Myocyte (in vitro differentiated cells): Measurements from ENCODE around the gene WDR4. TPM values are rescaled to one million over a fixed set of nuclear protein-coding genes. Genes with fewer than 3 reads are reported as not detected.
"Not testable (repeated sequence)": the region's sequence is repeated elsewhere in the genome, so short reads cannot be mapped to it uniquely, and the experiment has no call there.

Experiments
- DNase-seq: peaks from one replicate; pipeline ENCODE4 v3.0.0-alpha.2; 2012; ENCODE audit warnings: low read depth
- polyA plus RNA-seq: library from polyadenylated mRNA; unstranded; fragments of >200 nt; gene quantifications from one replicate; pipeline ENCODE4 v1.2.1, GENCODE V29; 2012; ENCODE audit warnings: missing spikeins
- total RNA-seq: library from RNA; depleted of rRNA; stranded (reverse); fragments of >200 nt; gene quantifications from 2 replicates; pipeline ENCODE4 v1.2.3, GENCODE V29; 2014

Gene WDR4, protein sequence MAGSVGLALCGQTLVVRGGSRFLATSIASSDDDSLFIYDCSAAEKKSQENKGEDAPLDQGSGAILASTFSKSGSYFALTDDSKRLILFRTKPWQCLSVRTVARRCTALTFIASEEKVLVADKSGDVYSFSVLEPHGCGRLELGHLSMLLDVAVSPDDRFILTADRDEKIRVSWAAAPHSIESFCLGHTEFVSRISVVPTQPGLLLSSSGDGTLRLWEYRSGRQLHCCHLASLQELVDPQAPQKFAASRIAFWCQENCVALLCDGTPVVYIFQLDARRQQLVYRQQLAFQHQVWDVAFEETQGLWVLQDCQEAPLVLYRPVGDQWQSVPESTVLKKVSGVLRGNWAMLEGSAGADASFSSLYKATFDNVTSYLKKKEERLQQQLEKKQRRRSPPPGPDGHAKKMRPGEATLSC
- total RNA-seq = 7.5 and 8.7 TPM in 2 replicates
- 12.3 TPM for polyA plus RNA-seq

DNA sequence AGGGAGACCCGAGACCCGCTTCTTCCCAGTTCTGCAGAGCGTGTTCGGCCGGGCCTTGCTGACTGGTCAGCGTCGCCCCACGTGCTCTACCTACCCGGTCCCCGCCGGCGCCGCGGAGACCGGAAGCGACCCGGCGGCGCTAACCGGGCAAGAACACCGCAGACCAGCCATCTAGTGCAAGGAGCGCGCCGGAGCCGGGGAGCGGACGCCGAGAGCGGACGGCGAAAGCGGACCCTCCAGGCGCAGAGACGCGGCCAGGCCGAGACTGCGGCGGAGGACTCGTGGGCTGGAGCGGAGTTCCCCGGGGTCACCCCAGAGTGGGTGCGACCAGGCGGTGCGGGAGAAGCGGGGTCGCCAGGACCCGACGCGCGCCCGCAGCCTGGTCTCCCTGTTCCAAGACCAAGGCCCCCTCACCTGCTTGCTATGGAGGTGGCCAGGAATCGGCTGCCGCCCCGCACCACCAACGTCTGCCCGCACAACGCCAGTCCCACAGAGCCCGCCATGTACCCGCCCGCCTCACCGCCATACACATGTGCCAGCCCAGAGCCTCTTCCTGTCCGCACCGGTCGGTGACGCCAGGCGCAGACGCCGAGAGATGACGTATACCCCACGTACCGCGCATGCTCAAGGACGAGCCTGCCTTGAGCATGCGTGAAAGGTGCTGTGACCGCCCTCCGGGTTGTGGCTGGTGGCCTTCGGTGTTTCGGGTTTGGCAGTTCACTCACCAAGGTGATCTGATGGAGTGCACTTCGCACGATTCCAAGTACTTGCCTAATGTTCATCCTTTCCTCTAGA is at the start of gene WDR4:
Gene WDR4, minus strand, starts transcription at position 547 of the 795 bp plus-strand sequence. Its CDS starts 44 bp downstream, at position 503.
- DNase-seq = peak; percentile 97

DNA sequence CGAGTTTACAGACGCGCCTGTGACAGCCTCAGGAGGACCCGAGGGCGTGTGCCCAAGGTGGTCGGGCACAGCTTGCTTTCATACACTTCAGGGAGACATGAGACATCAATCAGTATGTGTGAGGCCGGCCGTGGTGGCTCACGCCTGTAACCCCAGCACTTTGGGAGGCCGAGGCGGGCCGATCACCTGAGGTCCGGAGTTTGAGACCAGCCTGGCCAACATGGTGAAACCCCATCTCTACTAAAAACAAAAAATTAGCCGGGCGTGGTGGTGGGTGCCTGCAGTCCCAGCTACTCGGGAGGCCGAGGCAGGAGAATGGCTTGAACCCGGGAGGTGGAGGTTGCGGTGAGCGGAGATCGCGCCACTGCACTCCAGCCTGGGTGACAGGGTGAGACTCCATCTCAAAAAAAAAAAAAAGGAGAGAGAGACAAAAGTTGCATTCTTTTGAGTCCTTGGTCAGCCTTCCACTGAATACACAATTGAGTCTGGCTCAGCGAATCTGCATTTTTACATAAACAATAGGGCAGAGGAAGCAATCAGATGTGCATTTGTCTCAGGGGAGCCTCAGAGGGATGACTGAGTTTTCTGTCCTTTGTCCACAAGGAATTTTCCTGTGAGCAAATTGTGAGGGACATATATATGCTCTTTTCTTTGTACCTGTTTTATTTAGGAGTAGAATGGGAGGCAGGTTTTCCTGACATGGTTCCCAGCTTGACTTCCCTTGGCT is 48.3 kb upstream of the WDR4 start:
- not testable (repeated sequence) for DNase-seq

DNA sequence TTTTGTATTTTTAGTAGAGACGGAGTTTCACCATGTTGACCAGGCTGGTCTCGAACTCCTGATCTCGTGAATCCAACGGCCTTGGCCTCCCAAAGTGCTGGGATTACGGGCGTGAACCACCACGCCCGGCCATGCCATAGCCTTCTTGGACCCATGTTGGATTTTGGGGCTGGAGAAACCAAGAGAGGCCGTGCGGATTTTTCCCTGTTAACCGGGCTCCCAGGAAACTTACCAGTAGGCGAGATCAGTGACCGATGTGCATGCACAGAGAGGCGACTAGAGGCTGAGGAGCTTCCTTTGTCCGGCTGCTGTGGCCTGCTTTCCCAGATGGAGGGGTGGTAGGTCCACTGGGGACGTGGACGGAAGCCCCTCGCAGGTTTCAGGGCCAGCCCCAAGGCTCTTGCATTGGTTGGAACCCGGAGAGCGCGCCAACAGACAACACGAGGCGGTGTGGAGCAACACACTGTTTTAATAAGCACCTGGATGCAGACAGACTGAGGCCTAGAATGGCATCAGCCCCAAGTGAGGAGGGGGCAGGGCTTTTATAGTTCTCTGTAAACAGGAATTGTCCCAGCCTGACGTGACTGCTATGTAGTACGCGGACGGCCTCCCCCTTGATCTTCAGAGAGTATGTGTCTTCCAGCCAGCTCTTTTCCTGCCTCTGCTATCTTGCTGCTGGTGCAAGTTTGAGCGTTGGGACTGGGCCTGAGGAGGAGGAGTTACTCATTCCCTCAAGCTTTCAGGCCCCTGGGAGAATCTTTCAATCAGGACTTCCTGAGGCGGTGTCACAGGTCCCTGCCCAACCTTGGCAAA is 46.0 kb upstream of the WDR4 start, which contains the start of gene ERVH48-1:
Gene ERVH48-1, minus strand, starts transcription at position 517 of the 813 bp plus-strand sequence. CDS start 6,624 bp downstream, outside the sequence.
- DNase-seq = no peak

DNA sequence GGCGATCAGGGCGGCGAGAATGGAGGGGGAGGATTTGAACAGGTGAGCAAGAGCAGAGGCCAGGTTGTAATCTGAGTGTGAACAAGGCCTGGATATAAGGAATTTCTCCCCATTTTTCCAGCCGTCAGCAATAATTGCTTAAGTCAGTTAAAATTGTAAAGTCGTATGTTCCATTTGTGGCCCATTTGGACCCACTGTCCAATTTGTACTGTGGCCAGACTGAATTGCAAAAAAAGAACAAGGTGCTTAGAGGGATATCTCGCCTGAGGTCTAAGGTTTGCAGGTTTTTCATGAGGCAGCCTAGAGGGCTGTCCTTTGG is 45.1 kb upstream of the WDR4 start:
- DNase-seq = no peak

DNA sequence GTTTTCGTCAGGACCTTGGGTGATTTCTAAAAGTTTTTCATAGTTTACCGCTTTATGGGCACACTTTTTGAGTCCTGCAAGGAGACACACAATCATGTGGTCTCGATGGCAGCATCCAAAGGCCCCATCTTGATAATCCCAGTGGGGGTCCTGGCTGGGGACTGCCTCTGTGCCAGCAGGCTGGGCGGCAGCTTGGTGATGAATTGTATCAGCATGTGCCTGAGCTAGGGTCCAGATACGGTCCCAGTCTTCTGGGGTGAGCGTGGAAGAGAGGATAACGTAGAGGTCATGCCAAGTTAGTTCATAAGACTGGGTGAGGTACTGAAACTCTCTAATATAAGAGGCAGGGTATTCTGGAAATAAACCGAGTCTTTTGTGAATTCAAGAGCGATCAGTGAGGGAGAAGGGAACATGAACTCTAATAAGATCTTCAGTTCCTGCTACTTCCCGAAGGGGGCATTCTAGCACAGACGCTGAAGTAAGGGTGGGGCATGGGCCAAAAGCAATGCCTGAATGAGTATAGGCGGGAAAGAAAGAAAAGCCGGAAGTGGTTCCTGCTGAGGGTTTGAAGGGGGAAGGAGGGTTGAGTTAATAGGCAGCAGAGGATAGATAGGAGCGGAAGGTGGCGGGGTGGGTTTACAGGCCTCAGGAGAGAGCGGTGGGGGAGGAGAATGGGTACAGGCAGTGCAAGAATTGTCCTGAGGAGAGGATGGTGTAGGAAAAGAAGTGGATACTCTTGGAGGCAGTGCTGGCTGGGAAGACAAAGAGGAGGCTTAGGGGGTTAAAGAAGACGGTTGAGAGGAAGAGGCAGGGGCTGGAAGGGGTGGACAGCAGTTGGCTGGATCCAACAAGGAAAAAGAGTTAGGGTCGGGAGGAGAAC is 44.5 kb upstream of the WDR4 start:
- DNase-seq = peak; percentile 84

DNA sequence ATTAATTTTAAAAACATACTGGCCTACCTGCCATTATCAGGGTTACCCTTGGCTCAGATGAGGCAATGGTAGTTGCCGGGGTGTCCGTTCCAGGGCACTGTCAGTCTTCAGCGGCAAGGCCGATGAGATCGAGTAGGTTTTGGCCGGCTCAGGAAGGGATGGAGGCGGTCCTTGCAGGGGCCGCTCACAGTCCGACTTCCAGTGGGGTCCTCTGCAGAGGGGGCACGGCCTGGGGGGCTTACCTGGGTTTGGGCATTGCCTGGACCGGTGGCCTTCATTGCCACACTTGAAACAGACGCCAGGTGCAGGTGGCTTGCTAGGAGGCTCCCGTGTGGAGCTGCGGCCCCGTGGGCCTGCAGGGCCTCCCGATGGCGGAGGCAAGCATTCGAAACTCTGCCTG is 43.6 kb upstream of the WDR4 start:
- DNase-seq = no peak

DNA sequence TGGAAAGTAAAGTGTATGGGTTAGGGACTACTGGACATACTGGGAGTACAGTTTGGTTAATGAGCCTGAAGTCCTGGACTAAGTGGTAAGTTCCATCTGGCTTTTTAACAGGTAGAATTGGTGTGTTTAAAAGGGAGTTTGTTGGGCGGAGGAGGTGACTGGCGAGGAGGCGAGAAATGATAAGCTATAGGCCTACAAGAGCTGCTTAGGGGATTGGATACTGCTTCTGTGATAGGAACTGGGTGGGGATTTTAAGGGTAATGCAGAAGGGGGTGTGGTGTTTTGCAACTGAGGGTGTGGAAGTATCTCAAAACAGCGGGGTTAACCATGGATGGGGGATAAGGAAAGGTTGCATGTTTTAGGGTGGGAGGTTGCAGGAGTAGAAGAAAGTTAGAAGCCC is 42.6 kb upstream of the WDR4 start:
- DNase-seq = no peak

DNA sequence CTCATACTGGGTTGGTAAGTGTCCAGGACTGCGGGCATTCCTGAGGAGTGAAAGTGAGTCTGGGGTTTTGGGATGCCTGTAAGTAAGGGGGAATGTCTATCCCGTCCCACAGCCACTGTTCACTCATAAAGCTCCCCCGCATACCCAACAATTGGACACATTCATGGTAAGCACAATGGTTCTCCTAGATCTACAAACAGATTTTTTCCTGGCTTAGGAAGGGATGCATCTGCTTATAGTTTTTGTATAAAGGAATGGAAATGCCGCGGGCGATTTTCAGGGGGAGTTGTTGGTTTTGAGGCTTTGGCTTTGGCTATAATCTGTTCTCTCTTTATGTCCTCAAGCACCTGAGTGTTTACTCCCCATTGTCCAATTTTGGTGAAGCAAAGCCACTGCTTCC is 39.0 kb upstream of the WDR4 start:
- DNase-seq = no peak

DNA sequence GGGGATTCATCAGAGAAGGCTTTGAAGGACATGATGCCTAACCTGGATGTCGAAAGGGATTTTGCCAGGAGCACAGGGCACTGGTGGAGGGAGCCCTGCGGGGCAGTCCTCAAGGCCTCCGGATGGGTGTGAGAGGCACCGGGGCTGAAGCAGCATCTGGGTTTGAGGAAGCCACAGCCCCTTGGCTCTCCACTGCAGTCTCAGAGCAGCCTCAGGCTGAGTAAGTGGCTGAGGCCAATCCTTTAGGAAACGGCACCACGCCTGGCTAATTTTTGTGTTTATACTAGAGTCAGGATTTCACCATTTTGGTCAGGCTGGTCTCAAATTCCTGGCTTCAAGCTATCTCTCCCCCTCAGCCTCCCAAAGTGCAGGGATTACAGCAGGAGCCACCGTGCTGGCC is 34.1 kb upstream of the WDR4 start:
- DNase-seq = no peak

DNA sequence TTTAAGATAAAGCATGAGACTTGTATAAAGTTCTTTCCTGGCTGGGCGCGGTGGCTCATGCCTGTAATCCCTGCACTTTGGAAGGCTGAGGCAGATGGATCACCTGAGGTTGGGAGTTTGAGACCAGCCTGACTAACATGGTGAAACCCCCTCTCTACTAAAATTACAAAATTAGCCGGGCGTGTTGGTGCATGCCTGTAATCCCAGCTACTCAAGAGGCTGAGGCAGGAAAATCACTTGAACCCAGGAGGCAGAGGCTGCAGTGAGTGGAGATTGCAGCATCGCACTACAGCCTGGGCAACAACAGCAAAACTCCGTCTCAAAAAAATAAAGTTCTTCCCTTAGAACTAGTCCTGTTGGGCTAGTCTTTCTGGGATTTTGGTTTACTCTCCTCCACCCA is 32.6 kb upstream of the WDR4 start:
- not testable (repeated sequence) for DNase-seq

DNA sequence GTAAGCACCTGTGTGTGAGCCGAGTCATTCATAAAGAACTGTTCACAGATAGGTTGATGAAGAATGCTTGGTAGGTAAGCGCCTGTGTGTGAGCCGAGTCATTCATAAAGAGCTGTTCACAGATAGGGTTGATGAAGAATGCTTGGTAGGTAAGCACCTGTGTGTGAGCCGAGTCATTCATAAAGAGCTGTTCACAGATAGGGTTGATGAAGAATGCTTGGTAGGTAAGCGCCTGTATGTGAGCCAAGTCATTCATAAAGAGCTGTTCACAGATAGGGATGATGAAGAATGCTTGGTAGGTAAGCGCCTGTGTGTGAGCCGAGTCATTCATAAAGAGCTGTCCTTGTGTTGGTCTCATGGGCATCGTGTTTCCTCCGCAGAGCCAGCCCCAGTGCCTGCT is 29.1 kb upstream of the WDR4 start:
- not testable (repeated sequence) for DNase-seq

DNA sequence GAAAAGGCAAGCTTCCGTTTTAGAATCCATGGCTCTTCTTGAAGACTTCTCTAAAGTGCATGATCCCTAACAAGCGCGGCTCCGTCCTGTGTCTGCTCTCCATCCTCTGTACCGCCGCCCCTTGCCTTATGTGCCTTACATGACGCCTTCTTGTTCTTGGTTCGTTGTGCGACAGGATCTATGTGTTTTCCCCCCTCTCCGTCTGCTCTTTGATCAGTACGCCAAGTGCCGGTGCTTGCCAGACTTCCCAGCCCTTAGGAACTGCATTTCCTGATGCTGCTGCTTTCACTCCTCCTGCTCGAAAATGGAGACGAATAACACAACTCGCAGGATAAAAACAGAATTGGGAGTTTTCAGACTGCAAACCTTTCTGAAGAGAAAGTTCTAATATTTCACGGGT is 26.9 kb upstream of the WDR4 start:
- no peak for DNase-seq

DNA sequence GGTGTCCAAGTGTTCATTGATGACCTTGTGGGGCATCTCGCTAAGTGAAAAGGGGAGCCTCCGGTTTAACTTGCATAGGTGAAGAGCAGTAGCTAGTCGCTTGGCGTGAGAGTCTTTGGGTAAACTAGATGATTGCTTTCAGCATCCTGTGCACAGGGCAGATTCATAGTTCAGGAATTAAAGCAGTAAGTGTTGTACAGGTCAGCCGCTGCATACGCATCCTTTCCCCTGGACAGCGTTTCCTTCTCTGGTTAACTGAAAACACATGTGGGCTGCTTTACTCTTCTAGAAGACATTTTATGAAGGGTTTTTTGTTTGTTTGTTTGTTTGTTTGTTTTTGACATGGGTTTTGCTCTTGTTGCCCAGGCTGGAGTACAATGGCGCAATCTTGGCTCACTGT is 25.9 kb upstream of the WDR4 start:
- DNase-seq = no peak

DNA sequence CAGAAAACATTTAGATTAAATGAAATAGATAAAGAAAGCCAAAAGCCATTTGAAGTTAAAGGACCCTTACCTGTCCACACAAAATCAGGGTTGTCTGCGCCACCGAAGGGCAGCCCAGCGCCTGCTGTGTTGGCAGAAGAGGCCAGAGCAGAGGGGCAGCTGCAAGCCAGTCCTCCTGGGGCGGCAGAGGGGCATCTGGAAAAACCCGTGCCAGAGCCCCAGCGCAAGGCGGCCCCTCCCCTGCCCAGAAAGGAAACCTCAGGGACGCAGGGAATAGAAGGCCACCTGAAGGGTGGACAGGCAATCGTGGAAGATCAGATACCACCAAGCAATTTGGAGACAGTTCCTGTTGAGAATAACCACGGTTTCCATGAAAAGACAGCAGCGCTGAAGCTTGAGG is 24.5 kb upstream of the WDR4 start:
- DNase-seq = no peak

DNA sequence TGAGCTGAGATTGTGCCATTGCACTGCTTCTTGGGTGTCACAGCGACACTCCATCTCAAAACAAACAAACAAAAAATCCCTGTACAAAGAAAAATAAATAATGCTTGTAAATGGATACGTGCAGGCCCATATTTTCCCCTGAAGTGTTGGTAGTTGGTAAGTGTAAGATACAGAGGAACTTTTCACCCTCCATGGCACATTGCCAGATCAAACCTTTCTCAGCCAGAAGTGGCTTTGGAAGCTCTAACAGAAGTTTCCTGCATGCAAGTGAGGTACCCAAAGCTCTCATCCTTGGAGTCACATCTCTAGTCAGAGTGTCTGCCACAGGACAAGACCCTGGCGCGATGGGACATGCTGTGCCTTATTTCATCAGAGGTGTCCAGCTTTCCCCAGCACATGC is 21.1 kb upstream of the WDR4 start:
- no peak for DNase-seq

DNA sequence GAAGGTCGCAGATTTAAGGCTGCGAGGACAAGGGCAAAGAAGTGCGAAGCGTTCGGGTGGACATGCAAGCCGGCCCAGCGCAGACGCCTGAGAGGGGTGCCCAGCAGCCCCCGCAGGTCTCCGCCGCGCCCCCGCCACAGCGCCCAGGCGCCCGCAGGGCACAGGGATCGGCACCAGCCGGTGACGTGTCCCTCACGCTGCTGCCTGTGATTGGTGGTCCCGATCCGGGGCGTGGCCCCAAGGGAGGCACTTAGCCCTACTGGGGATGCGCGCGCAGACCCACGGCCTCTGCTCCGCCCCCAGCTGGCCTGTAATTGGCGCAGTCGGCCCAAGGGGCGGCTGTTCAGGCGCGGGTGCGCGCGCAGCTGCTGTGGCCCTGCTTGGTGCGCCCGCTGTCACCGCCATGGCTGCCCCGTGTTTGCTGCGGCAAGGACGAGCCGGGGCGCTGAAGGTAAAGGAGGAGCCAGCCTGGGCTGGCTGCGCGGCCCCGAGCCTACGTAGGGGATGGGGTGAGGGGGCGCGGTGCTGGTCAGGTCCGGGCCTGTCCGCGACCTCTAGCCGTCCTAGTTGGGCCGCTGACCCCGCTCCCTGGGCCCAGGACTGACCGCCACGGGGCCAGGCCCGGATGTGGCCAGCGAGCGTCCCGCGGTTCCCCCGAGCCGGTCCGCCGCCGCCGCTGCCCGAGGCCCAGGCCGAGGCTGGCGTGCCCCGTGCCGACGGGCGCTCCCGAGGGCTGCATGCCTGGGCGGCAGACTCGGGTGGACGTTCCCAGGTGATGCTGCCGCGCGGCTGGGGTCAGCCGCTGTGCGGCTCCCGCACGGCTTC is 13.8 kb upstream of the WDR4 start, which contains the start of gene NDUFV3:
Gene NDUFV3, plus strand, starts transcription at position 379 of the 825 bp plus-strand sequence. Its CDS starts 25 bp downstream, at position 404.
- DNase-seq = peak; percentile 99

DNA sequence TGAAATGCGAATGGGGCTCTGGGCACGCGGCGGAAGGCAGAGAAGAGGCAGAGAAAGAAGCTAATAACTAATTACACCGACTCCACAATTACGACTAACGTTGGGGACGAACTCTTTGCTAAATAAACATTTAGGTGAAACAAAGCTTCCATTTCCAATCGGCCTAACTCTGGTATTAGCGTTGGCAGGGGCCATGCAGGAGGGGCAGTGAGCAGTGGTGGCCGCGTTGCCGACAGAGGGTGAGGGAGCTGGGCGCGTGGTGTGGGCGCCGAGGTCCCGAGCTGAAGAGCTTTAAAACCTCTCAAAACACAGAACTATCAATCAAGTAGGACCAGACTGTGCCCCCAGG is 13.2 kb upstream of the WDR4 start:
- no peak for DNase-seq

DNA sequence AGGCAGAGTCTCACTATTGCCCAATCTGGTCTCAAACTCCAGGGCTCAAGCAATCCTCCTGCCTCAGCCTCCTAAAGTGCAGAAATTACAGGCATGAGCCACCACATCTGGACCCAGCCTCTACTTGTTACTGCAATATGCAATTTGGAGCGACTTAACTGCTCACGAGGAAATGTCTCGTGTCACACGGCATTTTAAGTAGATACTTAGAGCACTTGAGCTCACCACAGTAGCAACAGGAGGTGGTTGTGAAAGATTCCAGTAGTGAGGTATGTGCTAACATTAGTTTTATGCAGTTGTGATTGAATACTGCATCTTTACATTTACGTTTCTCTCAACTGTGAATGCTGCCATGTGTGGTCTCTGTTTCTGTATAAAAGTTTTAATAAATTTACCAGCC is 8.0 kb upstream of the WDR4 start:
- DNase-seq = no peak

DNA sequence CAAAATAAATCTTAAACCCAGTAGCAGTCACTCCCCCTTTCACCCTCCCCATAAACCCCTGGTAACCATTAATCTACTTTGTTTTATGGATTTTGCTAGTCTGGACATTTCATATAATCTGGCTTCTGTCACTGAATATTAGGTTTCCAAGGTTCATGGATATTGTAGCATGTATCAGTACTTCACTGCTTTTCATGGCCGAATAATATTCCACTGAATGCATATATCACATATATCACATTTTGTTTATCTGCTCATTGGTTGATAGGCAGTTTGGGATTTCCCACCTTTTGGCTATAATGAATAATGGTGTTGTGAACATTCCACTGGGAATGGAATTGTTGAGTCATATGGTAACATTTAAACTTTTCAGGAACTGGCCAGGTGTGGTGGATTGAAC is 4.6 kb upstream of the WDR4 start:
- no peak for DNase-seq
